NCI-H345 (cell line): Measurements from ENCODE around the gene VWA7.

Source experiments
- DNase-seq: peaks from one replicate; lab custom pipeline; 2025; lab: John Stamatoyannopoulos, UW

Gene VWA7

GRCh38 chr6:31778193-31778592 is 1.1 kb upstream of the VWA7 start:
- no peak for DNase-seq

- no peak for DNase-seq
Observed at GRCh38 chr6:31777667-31778050, 531 bp upstream of the VWA7 start.

GRCh38 chr6:31776485-31776988 is 591 bp downstream of the VWA7 start:
- no peak for DNase-seq

DNA sequence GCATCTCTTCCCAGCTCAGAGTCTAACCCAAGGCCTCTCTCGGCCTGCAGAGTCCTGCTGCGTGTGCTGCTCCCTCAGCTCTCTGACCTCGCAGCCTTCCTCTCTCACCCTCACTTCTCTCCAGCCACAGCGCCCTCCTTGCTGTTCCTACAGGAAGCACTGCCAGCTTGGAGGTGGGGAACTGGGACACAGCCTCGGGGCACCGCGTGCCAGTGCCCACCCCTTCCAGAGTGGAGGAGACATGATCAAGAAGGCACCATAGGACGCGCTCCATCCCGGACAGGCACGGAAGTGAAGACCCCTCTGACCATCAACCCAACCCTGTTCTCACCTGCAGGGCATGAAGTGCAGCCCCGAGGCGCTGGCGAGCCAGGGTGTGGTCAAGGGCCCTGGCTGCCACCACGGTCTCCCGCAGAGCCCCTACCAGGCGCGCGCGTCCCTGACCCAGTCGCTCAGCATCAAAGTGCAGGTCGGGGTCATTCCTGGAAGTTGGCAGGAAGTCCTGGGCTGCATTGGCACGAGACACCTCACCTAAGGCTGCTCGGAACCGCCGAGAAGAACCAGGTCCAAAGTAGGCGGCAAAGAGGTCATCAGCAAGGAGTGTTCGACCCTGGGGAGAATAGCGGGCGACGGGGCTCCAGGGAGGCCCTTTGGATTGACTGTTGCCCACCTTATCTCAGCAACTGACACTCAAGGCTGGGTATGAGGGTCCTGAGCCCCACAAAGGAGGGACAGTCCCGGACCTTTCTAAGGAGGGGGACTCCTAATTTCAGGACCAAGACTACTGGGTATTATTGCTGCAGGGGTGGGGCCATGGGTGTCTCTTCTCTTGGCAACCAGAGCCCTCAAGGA is 1.3 kb downstream of the VWA7 start:
- no peak for DNase-seq

- DNase-seq: no peak
Observed at GRCh38 chr6:31775184-31775583, 1.9 kb downstream of the VWA7 start.

DNA sequence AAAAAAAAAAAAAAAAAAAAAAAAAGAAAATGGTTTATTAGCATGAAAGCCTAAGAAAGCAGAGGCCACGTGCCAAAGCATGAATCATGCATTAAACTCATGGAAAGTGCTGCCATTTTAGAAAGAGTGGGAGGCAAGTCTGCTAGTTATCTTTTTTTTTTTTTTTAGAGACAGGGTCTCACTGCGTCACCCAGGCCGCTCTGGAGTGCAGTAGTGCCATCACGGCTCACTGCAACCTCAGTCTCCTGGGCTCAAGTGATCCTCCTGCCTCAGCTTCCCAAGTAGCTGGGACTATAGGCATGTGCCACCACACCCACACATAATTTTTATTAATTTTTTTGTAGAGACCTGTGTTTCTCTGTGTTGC is 5.2 kb downstream of the VWA7 start:
- no peak for DNase-seq

- no peak for DNase-seq
Observed at GRCh38 chr6:31770860-31771259, 6.3 kb downstream of the VWA7 start.

- DNase-seq: peak; percentile 47
Observed at GRCh38 chr6:31769684-31770371, 7.3 kb downstream of the VWA7 start.

GRCh38 chr6:31768363-31769257 is 8.5 kb downstream of the VWA7 start:
- no peak for DNase-seq

DNA sequence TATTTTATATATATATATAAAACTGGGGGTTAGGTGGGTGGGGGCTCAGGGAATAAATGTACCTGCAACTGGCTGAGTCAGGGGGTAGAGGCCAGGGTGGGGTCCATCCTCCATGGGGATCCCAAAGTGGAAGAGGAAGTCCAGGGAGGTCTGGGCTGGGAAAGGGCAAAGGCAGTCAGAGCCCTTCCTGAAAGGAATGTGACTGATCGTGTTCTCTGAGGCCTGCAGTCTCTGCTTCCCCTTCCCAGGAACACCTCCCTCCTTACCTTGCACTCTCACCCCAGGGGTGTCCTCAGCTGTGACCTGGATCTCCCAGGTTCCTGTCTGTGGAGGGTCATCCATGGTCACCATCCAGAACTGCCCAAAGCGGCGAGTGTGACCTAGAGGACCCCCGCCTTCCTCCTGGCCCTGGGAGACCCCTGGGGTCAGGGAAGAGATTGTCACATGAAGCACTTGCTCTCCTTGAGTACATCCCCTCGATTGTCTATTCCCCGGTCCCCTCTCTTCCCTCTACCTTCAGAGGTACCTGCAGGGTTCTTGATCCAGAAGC is 10.0 kb downstream of the VWA7 start:
- DNase-seq: no peak

GRCh38 chr6:31765910-31766794 is 11.0 kb downstream of the VWA7 start:
- DNase-seq: no peak

- no peak for DNase-seq
Observed at GRCh38 chr6:31765559-31765909, 11.6 kb downstream of the VWA7 start.

DNA sequence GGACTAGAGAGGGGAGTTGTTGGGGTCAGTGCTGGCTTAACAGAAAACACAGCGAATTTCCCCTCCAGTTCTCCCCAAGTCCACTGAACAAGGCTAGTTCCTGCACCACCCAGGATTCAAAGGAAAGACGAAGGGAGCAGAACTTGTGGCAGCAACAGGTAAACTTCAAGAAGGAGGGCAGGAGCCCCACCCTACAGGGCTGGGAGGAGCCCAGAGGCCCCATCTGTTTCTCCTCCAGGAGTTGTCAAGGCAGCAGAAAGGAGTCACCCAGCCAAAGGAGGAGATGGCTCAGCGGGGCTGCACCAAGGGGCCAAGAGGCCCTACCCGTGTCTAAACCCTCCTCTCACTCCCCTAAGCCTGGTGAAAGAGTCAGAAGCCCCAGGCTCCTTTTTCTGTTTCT is 12.9 kb downstream of the VWA7 start:
- no peak for DNase-seq

GRCh38 chr6:31763619-31763940 is 13.5 kb downstream of the VWA7 start:
- DNase-seq: no peak

GRCh38 chr6:31762878-31763618 is 14.1 kb downstream of the VWA7 start:
- DNase-seq: no peak

DNA sequence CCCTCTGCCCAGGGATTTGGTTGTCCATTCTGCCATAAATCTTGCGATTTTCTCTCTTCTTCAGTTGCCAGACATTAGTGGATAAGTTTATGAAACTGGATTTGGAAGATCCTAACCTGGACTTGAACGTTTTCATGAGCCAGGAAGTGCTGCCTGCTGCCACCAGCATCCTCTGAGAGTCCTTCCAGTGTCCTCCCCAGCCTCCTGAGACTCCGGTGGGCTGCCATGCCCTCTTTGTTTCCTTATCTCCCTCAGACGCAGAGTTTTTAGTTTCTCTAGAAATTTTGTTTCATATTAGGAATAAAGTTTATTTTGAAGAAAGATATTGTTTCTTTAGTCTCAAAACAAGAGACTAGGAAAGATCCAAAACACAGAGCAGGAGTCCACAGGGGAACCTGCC is 14.8 kb downstream of the VWA7 start, which contains the start of gene SAPCD1:
Gene SAPCD1 (plus strand): TSS at position 301 of the 400 bp plus-strand sequence. CDS start 399 bp downstream, outside the sequence.
- no peak for DNase-seq

DNA sequence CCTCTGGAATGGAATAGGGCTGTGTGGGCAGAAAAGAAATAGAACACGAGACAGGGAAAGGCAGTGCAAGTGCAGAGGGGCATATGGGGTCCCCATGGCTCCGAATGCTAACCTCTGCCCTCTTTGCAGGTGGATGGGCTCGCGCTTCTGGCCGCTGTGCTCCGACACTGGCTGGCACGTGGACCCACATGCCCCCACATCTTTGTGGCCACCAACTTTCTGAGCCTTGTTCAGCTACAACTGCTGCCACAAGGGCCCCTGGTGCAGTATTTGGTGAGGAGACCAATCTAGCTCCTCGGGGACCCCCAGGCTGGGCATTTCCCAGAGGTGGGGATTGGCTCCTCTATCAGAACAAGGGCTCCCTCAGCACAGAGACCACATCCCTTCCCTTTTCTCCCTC is 15.8 kb downstream of the VWA7 start:
- DNase-seq: no peak

- no peak for DNase-seq
Observed at GRCh38 chr6:31760790-31761189, 16.3 kb downstream of the VWA7 start.

DNA sequence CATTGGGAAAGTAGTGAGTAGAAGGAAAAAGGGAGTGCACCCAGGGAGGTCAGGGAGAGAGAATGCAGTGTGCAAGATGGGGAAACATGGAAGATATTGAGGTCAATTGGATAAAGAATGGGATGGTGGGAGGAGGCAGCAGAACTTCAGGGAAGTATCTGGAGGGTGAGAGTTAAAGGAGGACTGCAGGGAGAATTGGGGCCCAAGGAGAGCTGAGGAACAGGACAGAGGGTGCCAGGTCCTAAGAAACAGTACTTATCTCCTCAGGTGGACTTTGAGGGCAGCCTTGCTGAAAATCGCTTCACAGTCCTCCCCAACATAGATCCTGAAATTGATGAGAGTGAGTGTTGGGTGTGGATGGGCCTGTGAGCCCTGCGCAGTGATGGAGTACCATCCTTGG is 18.8 kb downstream of the VWA7 start:
- no peak for DNase-seq

DNA sequence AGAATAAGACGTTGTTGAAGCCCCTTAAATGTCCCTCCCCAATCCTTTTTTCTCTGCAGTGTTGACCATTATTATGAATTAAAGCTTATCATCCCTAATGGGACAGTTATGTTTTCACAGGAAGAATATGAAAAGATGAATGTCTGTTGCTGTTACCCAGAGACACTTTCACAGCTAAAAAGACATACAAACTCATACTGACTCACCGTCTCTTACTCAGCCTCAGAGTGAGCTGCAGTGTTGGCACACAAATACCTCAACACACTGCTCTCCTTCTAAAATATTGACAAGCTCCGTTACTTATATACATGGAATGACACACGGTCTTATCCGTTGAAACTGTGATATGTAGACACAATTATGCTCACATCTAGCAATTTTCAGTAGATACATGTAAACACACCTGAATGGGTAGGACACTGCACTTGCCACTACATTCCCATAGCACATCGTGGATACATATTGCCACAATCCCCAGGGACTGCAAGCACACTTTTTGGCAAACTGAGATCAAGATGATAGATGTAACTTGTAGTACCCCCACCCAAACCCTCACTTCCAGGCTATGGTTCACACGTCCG is 24.3 kb downstream of the VWA7 start:
- DNase-seq: no peak
